GM18909 (cell line): Measurements from ENCODE around the gene CSAG1.
"Not testable (repeated sequence)": the region's sequence is repeated elsewhere in the genome, so short reads cannot be mapped to it uniquely, and the experiment has no call there.

Experiments
- ATAC-seq: cut with Tn5 transposase; IDR thresholded peaks from one replicate; pipeline ENCODE4 v1.9.1; 2021; ENCODE audit warnings: mild to moderate bottlenecking; ENCODE audit not compliant: unreplicated experiment, poor library complexity

CSAG1 gene

GRCh38 chrX:152733261-152733975, at the start of gene CSAG1, which contains the start of gene MAGEA12:
TSS of gene CSAG1 (minus strand) at chrX:152733721. CDS start at chrX:152732460, 1,261 bp downstream.
TSS of gene MAGEA12 (plus strand) at chrX:152733757. CDS start at chrX:152736162, 2,405 bp downstream.
- ATAC-seq, result no peak

GRCh38 chrX:152769549-152770289, 36.2 kb upstream of the CSAG1 start, which contains the start of gene MAGEA6:
TSS of gene MAGEA6 (minus strand) at chrX:152769689. CDS start at chrX:152767650, 2,039 bp downstream.
- ATAC-seq, result not testable (repeated sequence)

- not testable (repeated sequence) for ATAC-seq
Observed at GRCh38 chrX:152766562-152766961, 33.0 kb upstream of the CSAG1 start.

GRCh38 chrX:152761582-152761981, 28.1 kb upstream of the CSAG1 start:
- ATAC-seq, result not testable (repeated sequence)

GRCh38 chrX:152759544-152759943, 26.0 kb upstream of the CSAG1 start:
- not testable (repeated sequence) for ATAC-seq

- ATAC-seq, result not testable (repeated sequence)
Observed at GRCh38 chrX:152758918-152759317, 25.4 kb upstream of the CSAG1 start, which contains the start of gene CSAG3. TSS of gene CSAG3 (plus strand) at chrX:152759218.

- ATAC-seq, result not testable (repeated sequence)
Observed at GRCh38 chrX:152754871-152755270, 21.4 kb upstream of the CSAG1 start.

GRCh38 chrX:152753686-152754650, 20.4 kb upstream of the CSAG1 start, which contains the start of gene MAGEA2:
TSS of gene MAGEA2 (minus strand) at chrX:152753842. CDS start at chrX:152751363, 2,479 bp downstream.
- ATAC-seq, result not testable (repeated sequence)

GRCh38 chrX:152738560-152738959, 5.0 kb upstream of the CSAG1 start:
- ATAC-seq, result no peak

GRCh38 chrX:152736528-152736927, 3.0 kb upstream of the CSAG1 start:
- not testable (repeated sequence) for ATAC-seq

GRCh38 chrX:152735860-152736511, 2.5 kb upstream of the CSAG1 start:
- ATAC-seq, result no peak

- ATAC-seq, result no peak
Observed at GRCh38 chrX:152735101-152735500, 1.6 kb upstream of the CSAG1 start.

GRCh38 chrX:152734143-152734858, 780 bp upstream of the CSAG1 start:
- not testable (repeated sequence) for ATAC-seq

- ATAC-seq, result no peak
Observed at GRCh38 chrX:152725409-152725808, 8.1 kb downstream of the CSAG1 start.

GRCh38 chrX:152713815-152714787, 19.4 kb downstream of the CSAG1 start, which contains the start of gene MAGEA2B:
TSS of gene MAGEA2B (plus strand) at chrX:152714628. CDS start at chrX:152717107, 2,479 bp downstream.
- not testable (repeated sequence) for ATAC-seq

GRCh38 chrX:152713195-152713594, 20.3 kb downstream of the CSAG1 start:
- ATAC-seq, result not testable (repeated sequence)

- not testable (repeated sequence) for ATAC-seq
Observed at GRCh38 chrX:152709173-152709572, 24.3 kb downstream of the CSAG1 start, which contains the start of gene CSAG2. TSS of gene CSAG2 (minus strand) at chrX:152709273. CDS start at chrX:152709112, 161 bp downstream.
